CD14-positive monocyte (primary cell): ENCODE measurements around the gene AJAP1. TPM values are rescaled to one million over a fixed set of nuclear protein-coding genes. Genes with fewer than 3 reads are reported as not detected.

ENCODE experiments used
- DNase-seq, 3 donors: peaks; one replicate each; pipeline ENCODE4 v3.0.0-alpha.2; 2011 to 2022
- H2AFZ ChIP-seq: 2 replicates; pipeline ENCODE4 v1.6.0; 2012; ENCODE audit warnings: mild to moderate bottlenecking, low read depth, low read length, inconsistent platforms; ENCODE audit not compliant: insufficient read depth, poor library complexity, severe bottlenecking
- H3K27ac ChIP-seq, 2 donors: 1 replicate in 1 of 2; 2 replicates in 1 of 2; pipeline ENCODE4 v1.5.1; 2012 to 2013; ENCODE audit warnings: low read length in 2 of 2, control low read depth in 1 of 2, inconsistent platforms in 1 of 2, low read depth in 1 of 2, mild to moderate bottlenecking in 1 of 2
- H3K27me3 ChIP-seq, 2 donors: one replicate each; pipeline versions ENCODE4 v1.6.0 to v1.6.1; 2011 to 2013; ENCODE audit warnings: low read length in 2 of 2; ENCODE audit not compliant: control insufficient read depth in 2 of 2, insufficient read depth in 2 of 2
- H3K36me3 ChIP-seq, 2 donors: replicated peaks in 1 of 2; 1 replicate in 1 of 2; 2 replicates in 1 of 2; pipeline versions ENCODE4 v1.5.1 to v1.6.1; 2012 to 2013; ENCODE audit warnings: low read length in 2 of 2, control low read depth in 1 of 2, inconsistent platforms in 1 of 2, mild to moderate bottlenecking in 1 of 2; ENCODE audit not compliant: insufficient read depth in 2 of 2, control insufficient read depth in 1 of 2
- H3K4me1 ChIP-seq, 2 donors: 1 replicate in 1 of 2; 2 replicates in 1 of 2; pipeline versions ENCODE4 v1.5.1 to v1.6.1; 2012 to 2013; ENCODE audit warnings: low read length in 2 of 2, control low read depth in 1 of 2, inconsistent platforms in 1 of 2, mild to moderate bottlenecking in 1 of 2, moderate library complexity in 1 of 2; ENCODE audit not compliant: insufficient read depth in 2 of 2, control insufficient read depth in 1 of 2
- H3K4me2 ChIP-seq: replicated peaks from 2 replicates; pipeline ENCODE3; 2012; ENCODE audit warnings: low read length, moderate library complexity, mild to moderate bottlenecking; ENCODE audit not compliant: poor library complexity, severe bottlenecking; ENCODE audit errors: extremely low read depth
- H3K4me3 ChIP-seq, 3 experiments: fragments of 200-600 bp in 1 of 3; sonication (generic) in 1 of 3; replicated peaks in 1 of 3; 1 replicate in 2 of 3; 2 replicates in 1 of 3; pipeline ENCODE4 v1.5.1; 2011 to 2013; ENCODE audit warnings: low read length in 3 of 3, mild to moderate bottlenecking in 3 of 3, control low read depth in 2 of 3, low read depth in 2 of 3, inconsistent platforms in 1 of 3, moderate library complexity in 1 of 3
- H3K79me2 ChIP-seq: 2 replicates; pipeline ENCODE4 v1.6.0; 2012; ENCODE audit warnings: mild to moderate bottlenecking, control low read depth, inconsistent platforms, low read length, moderate library complexity; ENCODE audit not compliant: insufficient read depth
- H3K9ac ChIP-seq: 2 replicates; pipeline ENCODE4 v1.6.0; 2017; ENCODE audit warnings: low read length, mild to moderate bottlenecking; ENCODE audit not compliant: insufficient read depth, poor library complexity, severe bottlenecking
- H3K9me3 ChIP-seq, 2 donors: replicated peaks in 1 of 2; 1 replicate in 1 of 2; 2 replicates in 1 of 2; pipeline versions ENCODE4 v1.5.1 to v1.6.1; 2012 to 2013; ENCODE audit warnings: low read length in 2 of 2, control low read depth in 1 of 2; ENCODE audit not compliant: control insufficient read depth in 1 of 2, insufficient read depth in 1 of 2
- H4K20me1 ChIP-seq: 2 replicates; pipeline ENCODE4 v1.6.0; 2012; ENCODE audit warnings: mild to moderate bottlenecking, low read length, control low read depth, moderate library complexity; ENCODE audit not compliant: insufficient read depth
- H3K27ac Mint-ChIP-seq, 7 donors: one replicate each; pipeline ENCODE4 v1.8.0; 2020; ENCODE audit warnings: mild to moderate bottlenecking in 7 of 7, mixed read lengths in 7 of 7, moderate library complexity in 6 of 7, inconsistent platforms in 2 of 7
- H3K27me3 Mint-ChIP-seq, 3 donors: one replicate each; pipeline ENCODE4 v1.8.0; 2021 to 2022; ENCODE audit warnings: low read depth in 3 of 3, mild to moderate bottlenecking in 3 of 3, mixed read lengths in 3 of 3, moderate library complexity in 3 of 3, inconsistent platforms in 1 of 3
- H3K36me3 Mint-ChIP-seq, 2 donors: one replicate each; pipeline ENCODE4 v1.8.0; 2020; ENCODE audit warnings: mixed read lengths in 2 of 2, inconsistent platforms in 1 of 2, mild to moderate bottlenecking in 1 of 2
- H3K4me1 Mint-ChIP-seq: one replicate; pipeline ENCODE4 v1.8.0; 2020; ENCODE audit warnings: mild to moderate bottlenecking, mixed read lengths
- H3K4me3 Mint-ChIP-seq, 2 donors: one replicate each; pipeline ENCODE4 v1.8.0; 2020; ENCODE audit warnings: mild to moderate bottlenecking in 2 of 2, mixed read lengths in 2 of 2, moderate library complexity in 1 of 2
- H3K9me3 Mint-ChIP-seq, 7 donors: one replicate each; pipeline ENCODE4 v1.8.0; 2020 to 2022; ENCODE audit warnings: mixed read lengths in 7 of 7, mild to moderate bottlenecking in 6 of 7, moderate library complexity in 6 of 7, inconsistent platforms in 2 of 7
- WGBS: methylation state at CpG from one replicate; pipeline ENCODE4 v1.1.5; 2013; ENCODE audit warnings: missing lambda C conversion rate; ENCODE audit not compliant: insufficient coverage; 5-methylcytosine and 5-hydroxymethylcytosine counted together
- intact Hi-C, 2 donors: fragments of 100-400 bp; cut with micrococcal nuclease; formaldehyde crosslinking; loops; one replicate each; pipeline versions ENCODE4 v1.15.0 to v1.15.1; 2023
- polyA plus RNA-seq, 3 donors: library from polyadenylated mRNA; depleted of rRNA in 1 of 3; unstranded in 2 of 3; stranded (reverse) in 1 of 3; fragments of 300-500 nt in 2 of 3; fragments of >200 nt in 1 of 3; fragmentation: Illumina TruSeq in 2 of 3; gene quantifications; 1 replicate in 2 of 3; 2 replicates in 1 of 3; pipeline ENCODE4 v1.2.3, GENCODE V29; 2012 to 2021
- TF ChIP-seq, protein P1 (sequence below): fragments of 200-600 bp; IDR thresholded peaks from one replicate; pipeline ENCODE4 v1.8.0; 2022; ENCODE audit warnings: antibody characterized with exemption, mild to moderate bottlenecking

AJAP1 gene
- polyA plus RNA-seq, 3 donors = not detected

DNA sequence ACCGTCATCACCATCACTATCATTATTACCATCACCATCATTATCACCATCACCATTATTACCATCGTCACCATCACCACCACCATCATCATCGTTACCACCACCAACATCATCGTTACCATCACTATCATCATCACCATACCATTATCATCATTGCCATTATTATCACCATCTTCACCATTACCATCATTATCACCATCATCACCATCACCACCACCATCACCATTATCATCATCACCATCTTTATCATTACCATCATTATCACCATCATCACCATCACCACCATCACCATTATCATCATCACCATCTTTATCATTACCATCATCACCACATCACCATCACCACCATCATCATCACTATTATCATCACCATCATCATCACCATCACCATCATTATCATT, 112.9 kb downstream of the AJAP1 start:
- intact Hi-C loops = no loop called here
- H3K9ac ChIP-seq = no peak overlapping the region
- no peaks in the 10 kb centered on the region for H4K20me1 ChIP-seq
- H3K4me3 Mint-ChIP-seq = no peak overlapping the region
- no peaks in the 10 kb centered on the region for H3K79me2 ChIP-seq
- TF ChIP-seq, protein P1, sequence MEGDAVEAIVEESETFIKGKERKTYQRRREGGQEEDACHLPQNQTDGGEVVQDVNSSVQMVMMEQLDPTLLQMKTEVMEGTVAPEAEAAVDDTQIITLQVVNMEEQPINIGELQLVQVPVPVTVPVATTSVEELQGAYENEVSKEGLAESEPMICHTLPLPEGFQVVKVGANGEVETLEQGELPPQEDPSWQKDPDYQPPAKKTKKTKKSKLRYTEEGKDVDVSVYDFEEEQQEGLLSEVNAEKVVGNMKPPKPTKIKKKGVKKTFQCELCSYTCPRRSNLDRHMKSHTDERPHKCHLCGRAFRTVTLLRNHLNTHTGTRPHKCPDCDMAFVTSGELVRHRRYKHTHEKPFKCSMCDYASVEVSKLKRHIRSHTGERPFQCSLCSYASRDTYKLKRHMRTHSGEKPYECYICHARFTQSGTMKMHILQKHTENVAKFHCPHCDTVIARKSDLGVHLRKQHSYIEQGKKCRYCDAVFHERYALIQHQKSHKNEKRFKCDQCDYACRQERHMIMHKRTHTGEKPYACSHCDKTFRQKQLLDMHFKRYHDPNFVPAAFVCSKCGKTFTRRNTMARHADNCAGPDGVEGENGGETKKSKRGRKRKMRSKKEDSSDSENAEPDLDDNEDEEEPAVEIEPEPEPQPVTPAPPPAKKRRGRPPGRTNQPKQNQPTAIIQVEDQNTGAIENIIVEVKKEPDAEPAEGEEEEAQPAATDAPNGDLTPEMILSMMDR = no peak
- no peak overlapping the region for H3K4me2 ChIP-seq
- no peaks in the 10 kb centered on the region for H3K9me3 ChIP-seq
- WGBS = 98% methylated on average over 4 of the region's 4 CpGs
- H3K36me3 ChIP-seq = no peaks in the 10 kb centered on the region
- H3K27me3 Mint-ChIP-seq = peaks cover 0 to 3% (median 0%) of the 10 kb centered on the region in 3 donors
- H2AFZ ChIP-seq = no peak overlapping the region
- peaks cover 0 to 3% (median 0%) of the 10 kb centered on the region in 7 donors for H3K9me3 Mint-ChIP-seq
- no peaks in the 10 kb centered on the region for H3K4me1 ChIP-seq
- H3K27me3 ChIP-seq = no peaks in the 10 kb centered on the region
- no peak for DNase-seq
- H3K36me3 Mint-ChIP-seq = no peaks in the 10 kb centered on the region
- H3K4me3 ChIP-seq = no peak overlapping the region
- no peaks in the 10 kb centered on the region for H3K4me1 Mint-ChIP-seq
- H3K27ac ChIP-seq = no peak overlapping the region
- no peak overlapping the region for H3K27ac Mint-ChIP-seq

DNA sequence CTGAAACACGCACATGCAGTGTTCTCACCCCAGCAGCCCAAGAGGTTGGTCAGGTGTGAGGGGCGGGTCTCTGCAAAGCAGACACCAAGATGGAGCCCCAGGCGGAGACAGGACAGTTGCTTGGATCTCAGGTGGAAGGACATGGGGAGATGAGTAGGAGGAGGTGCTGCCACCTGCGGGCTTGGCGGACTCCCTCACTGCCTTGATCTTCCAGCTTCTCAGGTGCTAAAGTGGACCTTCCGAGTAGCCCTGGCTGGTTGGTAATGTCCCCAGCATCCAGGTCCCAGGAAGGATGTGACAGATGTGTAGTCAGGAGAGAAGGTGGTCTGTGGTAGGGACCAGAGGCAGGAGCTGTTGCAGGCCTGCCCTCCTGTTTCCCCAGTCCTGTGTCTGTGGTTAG, 114.1 kb downstream of the AJAP1 start:
- DNase-seq = no peak
- no peak overlapping the region for H3K4me2 ChIP-seq
- Mint-ChIP-seq H3K4me1 (no peaks in the 10 kb centered on the region), H3K4me3 (no peak overlapping the region), H3K9me3 (peaks cover 0 to 3% (median 0%) of the 10 kb centered on the region in 7 donors), H3K27ac (no peak overlapping the region), H3K36me3 (no peaks in the 10 kb centered on the region), H3K27me3 (peaks cover 0 to 3% (median 1%) of the 10 kb centered on the region in 3 donors)
- H3K9me3 ChIP-seq = no peaks in the 10 kb centered on the region
- intact Hi-C loops = no loop called here
- TF ChIP-seq, protein P1 = no peak
- 90% methylated on average over 4 of the region's 6 CpGs for WGBS
- no peaks in the 10 kb centered on the region for H4K20me1 ChIP-seq
- no peak overlapping the region for H3K27ac ChIP-seq
- H3K79me2 ChIP-seq = no peaks in the 10 kb centered on the region
- H3K4me3 ChIP-seq = no peak overlapping the region
- H3K27me3 ChIP-seq = no peaks in the 10 kb centered on the region
- no peaks in the 10 kb centered on the region for H3K36me3 ChIP-seq
- no peak overlapping the region for H3K9ac ChIP-seq
- no peak overlapping the region for H2AFZ ChIP-seq
- H3K4me1 ChIP-seq = no peaks in the 10 kb centered on the region
